Spleen (tissue), 7 donors: Measurements from ENCODE around the gene REG1A.

Experiments used
- CTCF ChIP-seq, 11 experiments: fragments of 200-600 bp in 7 of 11; fragments of 450-650 bp in 4 of 11; sonication (generic) in 4 of 11; IDR thresholded peaks in 8 of 11; conservative IDR thresholded peaks in 3 of 11; 1 replicate in 7 of 11; 2 replicates in 4 of 11; pipeline versions ENCODE4 v1.4.0 to v1.8.0; 2016 to 2021; ENCODE audit warnings: antibody characterized with exemption in 11 of 11, inconsistent platforms in 4 of 11, mild to moderate bottlenecking in 1 of 11
- POLR2A ChIP-seq, 3 donors: fragments of 450-650 bp; IDR thresholded peaks; one replicate each; pipeline ENCODE4 v1.5.1; 2017; ENCODE audit warnings: antibody characterized with exemption in 3 of 3, mild to moderate bottlenecking in 1 of 3
- POLR2AphosphoS5 ChIP-seq, 3 donors: sonication (generic); formaldehyde crosslinking; IDR thresholded peaks; one replicate each; pipeline ENCODE4 v1.5.1; 2017; ENCODE audit warnings: antibody characterized with exemption in 3 of 3
- donor health status: DM: no; HTN: no; CAD: no; lungs with moderate emphysema.
- donor health status: DM: no; HTN: no; CAD: no.
- donor health status: DM: no; HTN: no; CAD: no.

GRCh38 chr2:79101024-79101423 is 19.3 kb upstream of the REG1A start:
- no peak for TF ChIP-seq CTCF (IDR thresholded peaks at IDR 0.05 in 8 of 11, conservative IDR thresholded peaks at IDR 0.05 in 3 of 11)
- no peak for TF ChIP-seq POLR2AphosphoS5 (IDR thresholded peaks at IDR 0.05)
- TF ChIP-seq POLR2A (IDR thresholded peaks at IDR 0.05): no peak
